GM19463 (cell line): ENCODE data around the gene HOMER3.
"Not testable (repeated sequence)": the region's sequence is repeated elsewhere in the genome, so short reads cannot be mapped to it uniquely, and the experiment has no call there.

Experiments
- ATAC-seq: cut with Tn5 transposase; IDR thresholded peaks from one replicate; pipeline ENCODE4 v1.9.1; 2021; ENCODE audit warnings: mild to moderate bottlenecking, moderate library complexity; ENCODE audit not compliant: unreplicated experiment

The HOMER3 gene

GRCh38 chr19:18928018-18928805, 12.8 kb downstream of the HOMER3 start:
- ATAC-seq = no peak

- no peak for ATAC-seq
Observed at GRCh38 chr19:18924684-18925213, 16.3 kb downstream of the HOMER3 start.

- no peak for ATAC-seq
Observed at GRCh38 chr19:18922228-18922985, 18.6 kb downstream of the HOMER3 start.

GRCh38 chr19:18921593-18921992, 19.4 kb downstream of the HOMER3 start:
- ATAC-seq = no peak

GRCh38 chr19:18920400-18920799, 20.6 kb downstream of the HOMER3 start:
- no peak for ATAC-seq

- ATAC-seq = no peak
Observed at GRCh38 chr19:18919900-18920214, 21.2 kb downstream of the HOMER3 start.

GRCh38 chr19:18919086-18919899, 21.7 kb downstream of the HOMER3 start, which contains the start of the genes COPE and DDX49:
Gene COPE, minus strand, starts transcription at chr19:18919387. Its CDS starts 39 bp downstream, at chr19:18919348.
Gene DDX49, plus strand, starts transcription at chr19:18919715. Its CDS starts 27 bp downstream, at chr19:18919742.
- ATAC-seq = peak; percentile 93

- ATAC-seq = not testable (repeated sequence)
Observed at GRCh38 chr19:18917593-18917992, 23.4 kb downstream of the HOMER3 start.

- ATAC-seq = no peak
Observed at GRCh38 chr19:18915639-18916038, 25.4 kb downstream of the HOMER3 start.

- no peak for ATAC-seq
Observed at GRCh38 chr19:18913466-18913865, 27.6 kb downstream of the HOMER3 start.

GRCh38 chr19:18912933-18913332, 28.1 kb downstream of the HOMER3 start:
- ATAC-seq = no peak

- no peak for ATAC-seq
Observed at GRCh38 chr19:18910801-18911436, 30.1 kb downstream of the HOMER3 start.

GRCh38 chr19:18910010-18910409, 31.0 kb downstream of the HOMER3 start:
- no peak for ATAC-seq

GRCh38 chr19:18908917-18909619, 31.9 kb downstream of the HOMER3 start:
- no peak for ATAC-seq

- ATAC-seq = no peak
Observed at GRCh38 chr19:18906605-18907519, 34.2 kb downstream of the HOMER3 start.

- no peak for ATAC-seq
Observed at GRCh38 chr19:18905513-18906236, 35.3 kb downstream of the HOMER3 start.

- ATAC-seq = no peak
Observed at GRCh38 chr19:18905058-18905456, 36.0 kb downstream of the HOMER3 start.

- ATAC-seq = no peak
Observed at GRCh38 chr19:18904334-18905057, 36.5 kb downstream of the HOMER3 start.
